ENCODE data around the gene STAT4.

DNA sequence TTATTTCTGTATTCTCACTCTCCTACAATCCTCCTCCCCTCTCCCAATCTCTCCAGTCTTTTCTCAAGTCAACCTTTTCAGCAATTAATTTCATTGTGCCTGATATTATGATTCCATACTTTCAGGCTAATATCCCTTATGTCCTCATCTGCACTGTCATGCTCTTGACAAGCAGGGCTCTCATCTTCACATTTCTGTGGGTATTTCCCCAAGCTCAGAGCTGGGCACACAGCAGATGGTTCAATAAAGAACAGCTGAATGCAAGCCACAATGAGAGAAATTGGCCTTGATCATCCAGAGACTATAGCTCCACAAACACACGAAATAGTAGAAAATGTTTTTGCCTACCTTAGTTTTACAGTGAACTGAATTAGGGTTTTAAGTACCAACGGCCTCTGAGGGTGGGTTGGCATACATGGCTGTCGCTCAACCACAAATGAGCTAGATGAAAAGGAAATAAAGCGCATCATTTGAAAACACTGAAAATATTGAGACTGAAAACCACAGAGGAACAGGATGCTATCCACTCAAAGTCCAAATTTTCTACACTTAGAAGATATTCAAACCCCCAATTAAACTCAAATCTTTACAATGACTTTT is 89.3 kb downstream of the STAT4 start:
- no peak for TF ChIP-seq RELA (CRISPR knock-in tag; IDR thresholded peaks at IDR 0.05; ENCODE audit: borderline replicate concordance)
- TF ChIP-seq ESRRA (CRISPR knock-in tag; IDR thresholded peaks at IDR 0.05; ENCODE audit: borderline replicate concordance), result no peak
- TF ChIP-seq JAZF1 (CRISPR knock-in tag; IDR thresholded peaks at IDR 0.05), result no peak
- no peak for TF ChIP-seq CTCF (IDR thresholded peaks at IDR 0.05)
- TF ChIP-seq JUN (CRISPR knock-in tag; IDR thresholded peaks at IDR 0.05), result no peak
- TF ChIP-seq, protein P1, sequence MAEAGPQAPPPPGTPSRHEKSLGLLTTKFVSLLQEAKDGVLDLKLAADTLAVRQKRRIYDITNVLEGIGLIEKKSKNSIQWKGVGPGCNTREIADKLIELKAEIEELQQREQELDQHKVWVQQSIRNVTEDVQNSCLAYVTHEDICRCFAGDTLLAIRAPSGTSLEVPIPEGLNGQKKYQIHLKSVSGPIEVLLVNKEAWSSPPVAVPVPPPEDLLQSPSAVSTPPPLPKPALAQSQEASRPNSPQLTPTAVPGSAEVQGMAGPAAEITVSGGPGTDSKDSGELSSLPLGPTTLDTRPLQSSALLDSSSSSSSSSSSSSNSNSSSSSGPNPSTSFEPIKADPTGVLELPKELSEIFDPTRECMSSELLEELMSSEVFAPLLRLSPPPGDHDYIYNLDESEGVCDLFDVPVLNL (CRISPR knock-in tag; IDR thresholded peaks at IDR 0.05; ENCODE audit: borderline replicate concordance, low read depth), result no peak
- no peak for TF ChIP-seq CREM (CRISPR knock-in tag; IDR thresholded peaks at IDR 0.05)
- TF ChIP-seq, protein P2, sequence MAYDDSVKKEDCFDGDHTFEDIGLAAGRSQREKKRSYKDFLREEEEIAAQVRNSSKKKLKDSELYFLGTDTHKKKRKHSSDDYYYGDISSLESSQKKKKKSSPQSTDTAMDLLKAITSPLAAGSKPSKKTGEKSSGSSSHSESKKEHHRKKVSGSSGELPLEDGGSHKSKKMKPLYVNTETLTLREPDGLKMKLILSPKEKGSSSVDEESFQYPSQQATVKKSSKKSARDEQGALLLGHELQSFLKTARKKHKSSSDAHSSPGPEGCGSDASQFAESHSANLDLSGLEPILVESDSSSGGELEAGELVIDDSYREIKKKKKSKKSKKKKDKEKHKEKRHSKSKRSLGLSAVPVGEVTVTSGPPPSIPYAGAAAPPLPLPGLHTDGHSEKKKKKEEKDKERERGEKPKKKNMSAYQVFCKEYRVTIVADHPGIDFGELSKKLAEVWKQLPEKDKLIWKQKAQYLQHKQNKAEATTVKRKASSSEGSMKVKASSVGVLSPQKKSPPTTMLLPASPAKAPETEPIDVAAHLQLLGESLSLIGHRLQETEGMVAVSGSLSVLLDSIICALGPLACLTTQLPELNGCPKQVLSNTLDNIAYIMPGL (CRISPR knock-in tag; IDR thresholded peaks at IDR 0.05), result no peak
- TF ChIP-seq SP1 (CRISPR knock-in tag; conservative IDR thresholded peaks at IDR 0.05), result no peak
- TF ChIP-seq, protein P3, sequence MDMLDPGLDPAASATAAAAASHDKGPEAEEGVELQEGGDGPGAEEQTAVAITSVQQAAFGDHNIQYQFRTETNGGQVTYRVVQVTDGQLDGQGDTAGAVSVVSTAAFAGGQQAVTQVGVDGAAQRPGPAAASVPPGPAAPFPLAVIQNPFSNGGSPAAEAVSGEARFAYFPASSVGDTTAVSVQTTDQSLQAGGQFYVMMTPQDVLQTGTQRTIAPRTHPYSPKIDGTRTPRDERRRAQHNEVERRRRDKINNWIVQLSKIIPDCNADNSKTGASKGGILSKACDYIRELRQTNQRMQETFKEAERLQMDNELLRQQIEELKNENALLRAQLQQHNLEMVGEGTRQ (CRISPR knock-in tag; IDR thresholded peaks at IDR 0.05), result no peak
- TF ChIP-seq ZNF425 (CRISPR knock-in tag; conservative IDR thresholded peaks at IDR 0.05), result no peak
- no peak for TF ChIP-seq MXD4 (CRISPR knock-in tag; IDR thresholded peaks at IDR 0.05; ENCODE audit: borderline replicate concordance)
- TF ChIP-seq, protein P4, sequence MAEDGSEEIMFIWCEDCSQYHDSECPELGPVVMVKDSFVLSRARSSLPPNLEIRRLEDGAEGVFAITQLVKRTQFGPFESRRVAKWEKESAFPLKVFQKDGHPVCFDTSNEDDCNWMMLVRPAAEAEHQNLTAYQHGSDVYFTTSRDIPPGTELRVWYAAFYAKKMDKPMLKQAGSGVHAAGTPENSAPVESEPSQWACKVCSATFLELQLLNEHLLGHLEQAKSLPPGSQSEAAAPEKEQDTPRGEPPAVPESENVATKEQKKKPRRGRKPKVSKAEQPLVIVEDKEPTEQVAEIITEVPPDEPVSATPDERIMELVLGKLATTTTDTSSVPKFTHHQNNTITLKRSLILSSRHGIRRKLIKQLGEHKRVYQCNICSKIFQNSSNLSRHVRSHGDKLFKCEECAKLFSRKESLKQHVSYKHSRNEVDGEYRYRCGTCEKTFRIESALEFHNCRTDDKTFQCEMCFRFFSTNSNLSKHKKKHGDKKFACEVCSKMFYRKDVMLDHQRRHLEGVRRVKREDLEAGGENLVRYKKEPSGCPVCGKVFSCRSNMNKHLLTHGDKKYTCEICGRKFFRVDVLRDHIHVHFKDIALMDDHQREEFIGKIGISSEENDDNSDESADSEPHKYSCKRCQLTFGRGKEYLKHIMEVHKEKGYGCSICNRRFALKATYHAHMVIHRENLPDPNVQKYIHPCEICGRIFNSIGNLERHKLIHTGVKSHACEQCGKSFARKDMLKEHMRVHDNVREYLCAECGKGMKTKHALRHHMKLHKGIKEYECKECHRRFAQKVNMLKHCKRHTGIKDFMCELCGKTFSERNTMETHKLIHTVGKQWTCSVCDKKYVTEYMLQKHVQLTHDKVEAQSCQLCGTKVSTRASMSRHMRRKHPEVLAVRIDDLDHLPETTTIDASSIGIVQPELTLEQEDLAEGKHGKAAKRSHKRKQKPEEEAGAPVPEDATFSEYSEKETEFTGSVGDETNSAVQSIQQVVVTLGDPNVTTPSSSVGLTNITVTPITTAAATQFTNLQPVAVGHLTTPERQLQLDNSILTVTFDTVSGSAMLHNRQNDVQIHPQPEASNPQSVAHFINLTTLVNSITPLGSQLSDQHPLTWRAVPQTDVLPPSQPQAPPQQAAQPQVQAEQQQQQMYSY (CRISPR knock-in tag; IDR thresholded peaks at IDR 0.05), result no peak
